Spinal cord (tissue), 10 donors: ENCODE results near the gene KRTAP9-3. TPM values are rescaled to one million over a fixed set of nuclear protein-coding genes. Genes with fewer than 3 reads are reported as not detected.
A peak's percentile ranks its signal among the peaks of the same experiment; 100 is the strongest.
"Not testable (repeated sequence)": the region's sequence is repeated elsewhere in the genome, so short reads cannot be mapped to it uniquely, and the experiment has no call there.

ENCODE experiments used
- DNase-seq, 6 donors: peaks; one replicate each; pipeline versions ENCODE4 v3.0.0 to v3.0.0-alpha.2; 2013 to 2015; ENCODE audit warnings: low spot score in 6 of 6, low read depth in 4 of 6
- H3K27ac ChIP-seq: one replicate; pipeline ENCODE4 v1.5.1; 2013; ENCODE audit warnings: low read depth, low read length, control low read depth
- H3K27me3 ChIP-seq: one replicate; pipeline ENCODE4 v1.6.1; 2013; ENCODE audit warnings: low read length; ENCODE audit not compliant: control insufficient read depth, insufficient read depth
- H3K36me3 ChIP-seq: one replicate; pipeline ENCODE4 v1.6.1; 2013; ENCODE audit warnings: low read length; ENCODE audit not compliant: control insufficient read depth, insufficient read depth
- H3K4me1 ChIP-seq: one replicate; pipeline ENCODE4 v1.6.1; 2013; ENCODE audit warnings: low read length; ENCODE audit not compliant: control insufficient read depth, insufficient read depth
- H3K4me3 ChIP-seq: one replicate; pipeline ENCODE4 v1.5.1; 2013; ENCODE audit warnings: low read depth, low read length, control low read depth
- H3K9me3 ChIP-seq: one replicate; pipeline ENCODE4 v1.6.1; 2013; ENCODE audit warnings: low read length; ENCODE audit not compliant: control insufficient read depth, insufficient read depth
- WGBS: methylation state at CpG from one replicate; pipeline ENCODE4 v1.1.5; 2013; ENCODE audit warnings: missing lambda C conversion rate; ENCODE audit not compliant: insufficient coverage; 5-methylcytosine and 5-hydroxymethylcytosine counted together
- polyA plus RNA-seq, 2 donors: library from polyadenylated mRNA; unstranded; fragments of 120-200 nt; gene quantifications; one replicate each; pipeline ENCODE4 v1.2.1, GENCODE V29; 2013; ENCODE audit not compliant: insufficient read length in 2 of 2
- total RNA-seq, 2 donors: library from RNA; depleted of rRNA in 1 of 2; stranded (reverse); fragments of 120-200 nt in 1 of 2; fragments of >200 nt in 1 of 2; gene quantifications; one replicate each; pipeline versions ENCODE4 v1.2.3 to v1.2.4, GENCODE V29; 2013 to 2014
- donor health status: healthy.

KRTAP9-3 gene
- total and polyA plus RNA-seq, 4 donors, result not detected

DNA sequence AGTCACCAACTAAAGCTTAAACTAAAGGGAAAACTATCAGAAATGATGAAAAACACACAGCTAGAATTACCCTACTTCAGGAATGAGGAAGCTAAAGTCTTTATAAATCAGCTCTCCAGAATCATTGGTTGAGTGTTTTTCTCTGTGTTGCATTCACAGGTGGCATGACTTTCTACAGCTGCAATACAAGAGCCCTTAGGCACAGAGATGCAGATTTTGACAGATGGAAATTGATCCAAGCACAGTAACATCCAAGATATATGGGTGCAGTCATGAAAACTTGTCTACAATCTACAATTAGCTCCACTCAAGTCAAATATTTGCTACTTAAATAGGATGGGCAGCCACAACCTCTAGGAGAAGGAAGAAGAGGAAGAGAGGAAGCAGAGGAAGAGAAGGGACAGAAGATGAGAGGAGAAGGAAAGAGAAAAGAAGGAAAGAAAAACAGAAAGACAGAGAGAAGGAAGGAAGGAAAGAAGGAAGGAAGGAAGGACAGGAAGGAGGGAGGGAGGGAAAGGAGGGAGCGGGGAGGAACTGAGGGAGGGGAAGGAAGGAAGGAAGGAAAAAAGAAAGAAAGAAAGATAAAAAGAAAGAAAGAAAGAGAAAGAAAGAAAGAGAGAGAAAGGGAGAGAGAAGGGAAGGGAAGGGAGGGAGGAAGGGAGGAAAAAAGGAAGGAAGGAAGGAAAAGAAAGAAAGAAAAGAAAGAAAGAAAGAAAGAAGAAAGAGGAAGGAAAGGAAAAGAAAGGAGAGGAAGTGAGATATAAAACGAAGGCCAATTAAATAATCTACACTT is 14.9 kb downstream of the KRTAP9-3 start:
- H3K36me3 ChIP-seq, H3K9me3 ChIP-seq, H3K27ac ChIP-seq, H3K27me3 ChIP-seq, H3K4me1 ChIP-seq, H3K4me3 ChIP-seq: not testable (repeated sequence)
- DNase-seq, result peak in 1 of 6 donors; percentile 0
- 100% methylated on average over 1 of the region's 2 CpGs for WGBS

- peak in 1 of 6 donors; percentile 0 for DNase-seq
- not testable (repeated sequence) for H3K36me3 ChIP-seq, H3K27me3 ChIP-seq, H3K27ac ChIP-seq, H3K4me3 ChIP-seq, H3K9me3 ChIP-seq, H3K4me1 ChIP-seq
- 52% methylated on average over 2 of the region's 2 CpGs for WGBS
Measured at GRCh38 chr17:41249637-41250240, 17.5 kb downstream of the KRTAP9-3 start, which contains the start of gene KRTAP9-4. Gene KRTAP9-4 (plus strand): TSS chr17:41249687. CDS start chr17:41249721, 34 bp downstream.

DNA sequence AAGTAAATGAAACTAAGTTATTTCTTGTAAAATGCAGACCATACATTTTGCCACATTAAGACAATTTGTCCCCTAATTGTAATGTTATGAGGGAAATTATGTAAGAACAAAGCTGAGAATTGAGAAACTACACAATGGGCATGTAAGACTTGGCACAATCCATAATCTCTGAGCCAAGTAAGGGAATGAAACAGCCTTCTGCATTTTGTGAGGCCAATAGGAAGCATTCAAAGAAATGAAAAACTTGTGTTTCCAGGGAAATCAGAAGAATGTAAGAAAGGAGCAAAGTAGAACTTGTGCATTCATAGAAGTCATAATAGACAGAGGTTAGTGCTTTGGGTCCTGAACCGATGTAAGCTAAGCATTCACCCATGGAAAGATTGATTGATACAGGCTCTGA is 19.0 kb downstream of the KRTAP9-3 start:
- H3K27ac ChIP-seq, result no peak overlapping the region
- no peaks in the 10 kb centered on the region for H3K36me3 ChIP-seq
- peak in 2 of 6 donors; percentile 4 to 31 for DNase-seq
- H3K27me3 ChIP-seq, result no peaks in the 10 kb centered on the region
- no peak overlapping the region for H3K4me3 ChIP-seq
- no peaks in the 10 kb centered on the region for H3K9me3 ChIP-seq
- H3K4me1 ChIP-seq, result no peaks in the 10 kb centered on the region
- WGBS, result 33% methylated on average over 1 of the region's 1 CpG

- WGBS, result no CpG with 5 or more reads among the region's 1 CpG
- DNase-seq, result peak in 1 of 6 donors; percentile 0
- Histone ChIP-seq H3K36me3 (no peaks in the 10 kb centered on the region), H3K9me3 (no peaks in the 10 kb centered on the region), H3K4me1 (no peaks in the 10 kb centered on the region), H3K27ac (no peak overlapping the region), H3K4me3 (no peak overlapping the region), H3K27me3 (no peaks in the 10 kb centered on the region)
Measured at GRCh38 chr17:41254861-41255260, 22.6 kb downstream of the KRTAP9-3 start.

DNA sequence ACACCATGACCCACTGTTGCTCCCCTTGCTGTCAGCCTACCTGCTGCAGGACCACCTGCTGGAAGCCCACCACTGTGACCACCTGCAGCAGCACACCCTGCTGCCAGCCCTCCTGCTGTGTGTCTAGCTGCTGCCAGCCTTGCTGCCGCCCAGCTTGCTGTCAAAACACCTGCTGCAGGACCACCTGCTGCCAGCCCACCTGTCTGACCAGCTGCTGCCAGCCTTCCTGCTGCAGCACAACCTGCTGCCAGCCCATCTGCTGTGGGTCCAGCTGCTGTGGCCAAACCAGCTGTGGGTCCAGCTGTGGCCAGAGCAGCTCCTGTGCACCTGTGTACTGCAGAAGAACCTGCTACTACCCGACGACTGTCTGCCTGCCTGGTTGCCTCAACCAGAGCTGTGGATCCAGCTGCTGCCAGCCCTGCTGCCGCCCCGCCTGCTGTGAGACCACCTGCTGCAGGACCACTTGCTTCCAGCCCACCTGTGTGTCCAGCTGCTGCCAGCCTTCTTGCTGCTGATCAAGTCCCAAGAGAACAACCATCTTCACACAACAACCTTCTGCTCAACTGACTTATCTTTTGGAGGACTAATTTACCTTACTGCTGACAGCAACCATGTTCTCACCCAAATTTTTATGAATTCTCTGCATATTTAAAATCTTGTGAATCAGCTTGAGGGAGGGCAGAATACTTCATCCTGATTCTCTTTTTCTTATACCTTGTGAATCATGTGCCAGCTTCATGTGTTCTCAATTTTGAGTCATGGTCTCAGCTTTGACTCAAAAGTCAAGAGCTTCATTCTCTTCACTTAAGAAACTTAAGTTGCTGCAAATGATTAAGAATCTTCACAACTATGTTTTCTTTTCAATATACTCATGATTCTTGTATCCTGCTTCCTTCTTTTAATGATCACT is 23.4 kb downstream of the KRTAP9-3 start, which contains the start of gene KRTAP9-9:
TSS of gene KRTAP9-9 (plus strand) at position 4 of the 910 bp plus-strand sequence.
- not testable (repeated sequence) for H3K36me3 ChIP-seq, H3K27ac ChIP-seq, H3K27me3 ChIP-seq, H3K4me3 ChIP-seq, H3K4me1 ChIP-seq, H3K9me3 ChIP-seq
- peak in 1 of 6 donors; percentile 0 for DNase-seq
- 70% methylated on average over 5 of the region's 5 CpGs for WGBS

DNA sequence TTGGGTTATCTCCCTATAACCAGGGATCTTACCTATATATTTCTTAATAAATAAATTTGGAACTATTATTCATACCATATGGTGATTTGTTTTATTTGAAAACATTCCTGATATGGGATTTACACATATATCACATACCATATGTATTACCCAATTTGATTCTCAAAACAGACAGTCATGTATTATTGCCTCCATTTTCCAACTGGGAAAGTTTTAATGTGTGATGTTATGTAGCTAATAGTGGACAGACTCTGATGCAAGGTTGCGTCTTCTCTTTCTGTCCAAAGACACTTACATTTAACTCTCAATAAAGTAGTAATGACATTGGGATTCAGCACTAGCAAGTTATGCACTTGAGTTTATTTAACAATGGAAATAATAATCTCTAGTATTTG is 24.0 kb downstream of the KRTAP9-3 start:
- Histone ChIP-seq H3K27ac (no peak overlapping the region), H3K36me3 (no peaks in the 10 kb centered on the region), H3K4me3 (no peak overlapping the region), H3K9me3 (no peaks in the 10 kb centered on the region), H3K27me3 (no peaks in the 10 kb centered on the region), H3K4me1 (no peaks in the 10 kb centered on the region)
- peak in 1 of 6 donors; percentile 0 for DNase-seq
- no CpG with 5 or more reads among the region's 1 CpG for WGBS

GRCh38 chr17:41258406-41258805 is 26.2 kb downstream of the KRTAP9-3 start:
- H3K4me1 ChIP-seq, result no peaks in the 10 kb centered on the region
- no peak overlapping the region for H3K4me3 ChIP-seq
- no peaks in the 10 kb centered on the region for H3K27me3 ChIP-seq
- no peaks in the 10 kb centered on the region for H3K36me3 ChIP-seq
- no peaks in the 10 kb centered on the region for H3K9me3 ChIP-seq
- peak in 1 of 6 donors; percentile 0 for DNase-seq
- H3K27ac ChIP-seq, result no peak overlapping the region

DNA sequence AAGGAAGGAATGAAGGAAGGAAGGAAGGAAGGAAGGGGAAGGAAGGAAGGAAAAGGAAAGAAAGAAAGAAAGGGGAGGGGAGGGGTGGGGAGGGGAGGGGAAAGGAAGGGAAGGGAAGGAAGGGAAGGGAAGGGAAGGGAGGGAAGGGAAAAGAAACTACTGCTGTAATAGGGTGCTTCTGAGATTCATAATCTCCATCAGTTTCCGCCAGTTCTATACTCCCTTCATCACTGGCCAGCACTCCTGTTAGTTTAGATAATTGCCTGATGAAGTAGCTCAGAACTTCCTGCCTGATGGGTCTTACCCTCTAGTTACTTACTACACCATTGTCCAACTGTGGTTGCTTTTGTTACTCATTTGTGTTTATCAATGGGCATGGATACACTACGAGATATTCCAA is 31.0 kb downstream of the KRTAP9-3 start:
- no peaks in the 10 kb centered on the region for H3K4me1 ChIP-seq
- no peaks in the 10 kb centered on the region for H3K27me3 ChIP-seq
- H3K27ac ChIP-seq, result no peak overlapping the region
- 100% methylated on average over 1 of the region's 2 CpGs for WGBS
- H3K4me3 ChIP-seq, result no peak overlapping the region
- DNase-seq, result peak in 1 of 6 donors; percentile 0
- H3K36me3 ChIP-seq, result no peaks in the 10 kb centered on the region
- H3K9me3 ChIP-seq, result no peaks in the 10 kb centered on the region

GRCh38 chr17:41264599-41264998 is 32.4 kb downstream of the KRTAP9-3 start:
- DNase-seq, result peak in 1 of 6 donors; percentile 0
- Histone ChIP-seq H3K27ac (no peak overlapping the region), H3K9me3 (no peaks in the 10 kb centered on the region), H3K4me3 (no peak overlapping the region), H3K36me3 (no peaks in the 10 kb centered on the region), H3K4me1 (no peaks in the 10 kb centered on the region), H3K27me3 (no peaks in the 10 kb centered on the region)
- WGBS, result no CpG with 5 or more reads among the region's 3 CpGs
